Right atrium auricular region (tissue), 2 donors: ENCODE results near the gene ZNF397. TPM values are rescaled to one million over a fixed set of nuclear protein-coding genes. Genes with fewer than 3 reads are reported as not detected.

ENCODE experiments used
- DNase-seq: peaks from one replicate; pipeline ENCODE4 v3.0.0-alpha.2; 2019; ENCODE audit warnings: low spot score
- H3K27ac ChIP-seq, 2 donors: fragments of 200-600 bp; sonication (generic); 1 replicate in 1 of 2; 2 replicates in 1 of 2; pipeline ENCODE4 v1.5.1; 2016 to 2019
- H3K27me3 ChIP-seq, 2 donors: fragments of 200-600 bp; sonication (generic); one replicate each; pipeline versions ENCODE4 v1.5.1 to v1.6.0; 2017 to 2019
- H3K36me3 ChIP-seq: fragments of 200-600 bp; sonication (generic); one replicate; pipeline ENCODE4 v1.5.1; 2016
- H3K4me1 ChIP-seq, 2 donors: fragments of 200-600 bp; sonication (generic); one replicate each; pipeline versions ENCODE4 v1.5.1 to v1.6.0; 2017 to 2019
- H3K4me3 ChIP-seq, 2 donors: fragments of 200-600 bp; sonication (generic); 1 replicate in 1 of 2; 2 replicates in 1 of 2; pipeline ENCODE4 v1.5.1; 2017 to 2019; ENCODE audit warnings: mild to moderate bottlenecking in 1 of 2, moderate library complexity in 1 of 2
- H3K9me3 ChIP-seq, 2 donors: fragments of 200-600 bp; sonication (generic); one replicate each; pipeline ENCODE4 v1.5.1; 2019
- total RNA-seq, 2 donors: library from RNA; depleted of rRNA; stranded (reverse); fragments of >200 nt; gene quantifications; one replicate each; pipeline ENCODE4 v1.1.0, GENCODE V29; 2016
- TF ChIP-seq, protein P1 (sequence below), 2 donors: fragments of 200-600 bp; sonication (generic); IDR thresholded peaks; one replicate each; pipeline ENCODE4 v1.5.1; 2019; ENCODE audit warnings: antibody characterized with exemption in 2 of 2

Gene ZNF397
- total RNA-seq, 2 donors from 2014 or later: 11.3 to 12.0 TPM

GRCh38 chr18:35239314-35239713 lies 1.5 kb upstream of the ZNF397 start:
- Histone ChIP-seq H3K36me3 (peaks cover 19% of the 10 kb centered on the region), H3K4me1 (peaks cover 0 to 10% of the 10 kb centered on the region in 2 donors), H3K27me3 (no peaks in the 10 kb centered on the region), H3K4me3 (no peak overlapping the region), H3K27ac (no peak overlapping the region), H3K9me3 (no peaks in the 10 kb centered on the region)
- DNase-seq: no peak
- TF ChIP-seq, protein P1, sequence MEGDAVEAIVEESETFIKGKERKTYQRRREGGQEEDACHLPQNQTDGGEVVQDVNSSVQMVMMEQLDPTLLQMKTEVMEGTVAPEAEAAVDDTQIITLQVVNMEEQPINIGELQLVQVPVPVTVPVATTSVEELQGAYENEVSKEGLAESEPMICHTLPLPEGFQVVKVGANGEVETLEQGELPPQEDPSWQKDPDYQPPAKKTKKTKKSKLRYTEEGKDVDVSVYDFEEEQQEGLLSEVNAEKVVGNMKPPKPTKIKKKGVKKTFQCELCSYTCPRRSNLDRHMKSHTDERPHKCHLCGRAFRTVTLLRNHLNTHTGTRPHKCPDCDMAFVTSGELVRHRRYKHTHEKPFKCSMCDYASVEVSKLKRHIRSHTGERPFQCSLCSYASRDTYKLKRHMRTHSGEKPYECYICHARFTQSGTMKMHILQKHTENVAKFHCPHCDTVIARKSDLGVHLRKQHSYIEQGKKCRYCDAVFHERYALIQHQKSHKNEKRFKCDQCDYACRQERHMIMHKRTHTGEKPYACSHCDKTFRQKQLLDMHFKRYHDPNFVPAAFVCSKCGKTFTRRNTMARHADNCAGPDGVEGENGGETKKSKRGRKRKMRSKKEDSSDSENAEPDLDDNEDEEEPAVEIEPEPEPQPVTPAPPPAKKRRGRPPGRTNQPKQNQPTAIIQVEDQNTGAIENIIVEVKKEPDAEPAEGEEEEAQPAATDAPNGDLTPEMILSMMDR (IDR thresholded peaks at IDR 0.05): no peak

DNA sequence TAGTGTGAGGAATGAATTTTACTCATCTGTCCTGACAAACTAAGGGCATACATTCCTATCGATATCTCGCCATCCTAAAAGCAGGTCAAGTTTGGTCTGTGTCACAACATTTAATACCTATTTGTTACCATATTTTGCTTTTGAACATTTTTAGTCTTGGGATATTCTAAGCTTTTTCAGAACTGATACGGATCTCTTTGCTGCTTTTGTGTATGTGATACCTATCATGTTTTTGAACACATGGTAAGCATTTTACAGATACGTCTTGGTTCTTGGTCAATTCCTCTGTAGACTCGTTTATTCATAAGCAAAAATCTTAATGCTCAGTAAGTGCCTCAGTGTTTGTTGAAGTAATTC lies 592 bp downstream of the ZNF397 start:
- Histone ChIP-seq H3K36me3 (peaks cover 39% of the 10 kb centered on the region), H3K4me3 (peak overlapping the region; percentile 67 to 79), H3K9me3 (no peaks in the 10 kb centered on the region), H3K27ac (peak overlapping the region; percentile 94 to 98), H3K4me1 (peaks cover 0 to 10% of the 10 kb centered on the region in 2 donors), H3K27me3 (no peaks in the 10 kb centered on the region)
- DNase-seq: no peak
- TF ChIP-seq, protein P1 (IDR thresholded peaks at IDR 0.05): no peak

- Histone ChIP-seq H3K4me1 (peaks cover 0 to 10% of the 10 kb centered on the region in 2 donors), H3K9me3 (no peaks in the 10 kb centered on the region), H3K27me3 (no peaks in the 10 kb centered on the region), H3K4me3 (no peak overlapping the region), H3K36me3 (peaks cover 39% of the 10 kb centered on the region), H3K27ac (no peak overlapping the region)
- TF ChIP-seq, protein P1 (IDR thresholded peaks at IDR 0.05): no peak
- DNase-seq: no peak
Observed at GRCh38 chr18:35242426-35242825, 1.6 kb downstream of the ZNF397 start.

GRCh38 chr18:35244671-35245070 lies 3.8 kb downstream of the ZNF397 start:
- Histone ChIP-seq H3K27ac (no peak overlapping the region), H3K9me3 (no peaks in the 10 kb centered on the region), H3K4me1 (peaks cover 0 to 10% of the 10 kb centered on the region in 2 donors), H3K4me3 (no peak overlapping the region), H3K27me3 (no peaks in the 10 kb centered on the region), H3K36me3 (peaks cover 55% of the 10 kb centered on the region)
- TF ChIP-seq, protein P1 (IDR thresholded peaks at IDR 0.05): no peak
- no peak for DNase-seq

- no peaks in the 10 kb centered on the region for H3K9me3 ChIP-seq
- no peaks in the 10 kb centered on the region for H3K27me3 ChIP-seq
- H3K27ac ChIP-seq: no peak overlapping the region
- H3K4me1 ChIP-seq: peaks cover 0 to 10% of the 10 kb centered on the region in 2 donors
- TF ChIP-seq, protein P1 (IDR thresholded peaks at IDR 0.05): no peak
- no peak for DNase-seq
- no peak overlapping the region for H3K4me3 ChIP-seq
- H3K36me3 ChIP-seq: peaks cover 64% of the 10 kb centered on the region
Observed at GRCh38 chr18:35245719-35246317, 5.0 kb downstream of the ZNF397 start.

- Histone ChIP-seq H3K36me3 (peaks cover 66% of the 10 kb centered on the region), H3K27ac (no peak overlapping the region), H3K4me3 (no peak overlapping the region), H3K9me3 (no peaks in the 10 kb centered on the region), H3K4me1 (peaks cover 0 to 6% of the 10 kb centered on the region in 2 donors), H3K27me3 (no peaks in the 10 kb centered on the region)
- no peak for DNase-seq
- TF ChIP-seq, protein P1 (IDR thresholded peaks at IDR 0.05): no peak
Observed at GRCh38 chr18:35246831-35247230, 6.0 kb downstream of the ZNF397 start.
